Fibroblast of the aortic adventitia (primary cell): Measurements from ENCODE around the gene IRAK1. TPM values are rescaled to one million over a fixed set of nuclear protein-coding genes. Genes with fewer than 3 reads are reported as not detected.

ENCODE experiments used
- DNase-seq: peaks from one replicate; pipeline ENCODE4 v3.0.0-alpha.2; 2010; ENCODE audit warnings: low read depth
- H3K4me3 ChIP-seq: 2 replicates; pipeline ENCODE4 v1.5.1; 2011; ENCODE audit warnings: low read depth, mild to moderate bottlenecking, control low read depth, low read length, moderate library complexity
- total RNA-seq: library from RNA; depleted of rRNA; stranded (reverse); fragments of >200 nt; gene quantifications from 2 replicates; pipeline ENCODE4 v1.2.3, GENCODE V29; 2012; ENCODE audit warnings: low replicate concordance
- TF ChIP-seq, protein P1 (sequence below): IDR thresholded peaks from 2 replicates; pipeline ENCODE4 v1.5.1; 2011; ENCODE audit warnings: mild to moderate bottlenecking, low read length, control low read depth, inconsistent platforms; ENCODE audit not compliant: insufficient read depth

IRAK1 gene
- total RNA-seq, 1 donor: 80.5 TPM

DNA sequence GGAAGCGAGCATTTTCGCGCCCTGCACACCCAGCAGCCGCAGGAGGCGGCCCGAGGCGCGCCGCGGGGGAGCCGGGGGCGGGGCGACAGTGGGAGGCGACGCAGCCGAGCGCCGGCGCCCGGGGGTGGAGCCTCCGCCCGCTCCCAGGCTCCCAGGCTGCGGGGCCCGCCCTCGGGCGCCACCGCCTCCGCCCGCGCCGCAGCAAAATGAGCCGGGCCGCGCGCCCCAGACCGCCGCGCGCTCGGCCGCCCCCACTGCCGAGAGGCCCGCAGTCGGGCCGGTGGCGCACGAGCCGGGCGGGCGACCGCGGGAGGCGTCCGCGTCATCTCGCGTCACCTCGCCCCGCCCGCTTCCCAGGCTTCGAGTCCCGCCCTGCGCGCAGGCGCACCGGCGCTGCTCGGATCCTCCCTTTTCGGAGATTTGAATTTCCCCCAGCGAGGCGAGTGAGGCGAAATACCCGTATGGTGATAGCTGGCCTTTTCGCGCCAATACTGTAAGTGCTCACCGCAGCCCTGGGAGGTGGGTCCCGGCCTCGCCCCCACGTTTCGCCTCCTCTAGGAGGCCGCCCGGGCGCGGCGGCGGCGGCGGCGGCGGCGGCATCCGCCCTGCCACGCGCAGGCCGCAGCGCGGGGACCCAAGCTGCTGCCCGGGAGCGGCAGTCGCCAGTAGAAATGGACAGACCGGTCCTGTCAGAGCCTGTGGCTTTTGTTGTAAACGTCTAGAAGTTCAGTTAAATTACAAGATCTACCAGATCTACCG lies 47.2 kb downstream of the IRAK1 start, which contains the start of gene TMEM187:
Gene TMEM187, plus strand, starts transcription at position 387 of the 759 bp plus-strand sequence. CDS start 9,309 bp downstream, outside the sequence.
- DNase-seq: peak; percentile 82
- H3K4me3 ChIP-seq: peak within 1 kb of the TSS; percentile 88
- TF ChIP-seq, protein P1, sequence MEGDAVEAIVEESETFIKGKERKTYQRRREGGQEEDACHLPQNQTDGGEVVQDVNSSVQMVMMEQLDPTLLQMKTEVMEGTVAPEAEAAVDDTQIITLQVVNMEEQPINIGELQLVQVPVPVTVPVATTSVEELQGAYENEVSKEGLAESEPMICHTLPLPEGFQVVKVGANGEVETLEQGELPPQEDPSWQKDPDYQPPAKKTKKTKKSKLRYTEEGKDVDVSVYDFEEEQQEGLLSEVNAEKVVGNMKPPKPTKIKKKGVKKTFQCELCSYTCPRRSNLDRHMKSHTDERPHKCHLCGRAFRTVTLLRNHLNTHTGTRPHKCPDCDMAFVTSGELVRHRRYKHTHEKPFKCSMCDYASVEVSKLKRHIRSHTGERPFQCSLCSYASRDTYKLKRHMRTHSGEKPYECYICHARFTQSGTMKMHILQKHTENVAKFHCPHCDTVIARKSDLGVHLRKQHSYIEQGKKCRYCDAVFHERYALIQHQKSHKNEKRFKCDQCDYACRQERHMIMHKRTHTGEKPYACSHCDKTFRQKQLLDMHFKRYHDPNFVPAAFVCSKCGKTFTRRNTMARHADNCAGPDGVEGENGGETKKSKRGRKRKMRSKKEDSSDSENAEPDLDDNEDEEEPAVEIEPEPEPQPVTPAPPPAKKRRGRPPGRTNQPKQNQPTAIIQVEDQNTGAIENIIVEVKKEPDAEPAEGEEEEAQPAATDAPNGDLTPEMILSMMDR: no peak

DNA sequence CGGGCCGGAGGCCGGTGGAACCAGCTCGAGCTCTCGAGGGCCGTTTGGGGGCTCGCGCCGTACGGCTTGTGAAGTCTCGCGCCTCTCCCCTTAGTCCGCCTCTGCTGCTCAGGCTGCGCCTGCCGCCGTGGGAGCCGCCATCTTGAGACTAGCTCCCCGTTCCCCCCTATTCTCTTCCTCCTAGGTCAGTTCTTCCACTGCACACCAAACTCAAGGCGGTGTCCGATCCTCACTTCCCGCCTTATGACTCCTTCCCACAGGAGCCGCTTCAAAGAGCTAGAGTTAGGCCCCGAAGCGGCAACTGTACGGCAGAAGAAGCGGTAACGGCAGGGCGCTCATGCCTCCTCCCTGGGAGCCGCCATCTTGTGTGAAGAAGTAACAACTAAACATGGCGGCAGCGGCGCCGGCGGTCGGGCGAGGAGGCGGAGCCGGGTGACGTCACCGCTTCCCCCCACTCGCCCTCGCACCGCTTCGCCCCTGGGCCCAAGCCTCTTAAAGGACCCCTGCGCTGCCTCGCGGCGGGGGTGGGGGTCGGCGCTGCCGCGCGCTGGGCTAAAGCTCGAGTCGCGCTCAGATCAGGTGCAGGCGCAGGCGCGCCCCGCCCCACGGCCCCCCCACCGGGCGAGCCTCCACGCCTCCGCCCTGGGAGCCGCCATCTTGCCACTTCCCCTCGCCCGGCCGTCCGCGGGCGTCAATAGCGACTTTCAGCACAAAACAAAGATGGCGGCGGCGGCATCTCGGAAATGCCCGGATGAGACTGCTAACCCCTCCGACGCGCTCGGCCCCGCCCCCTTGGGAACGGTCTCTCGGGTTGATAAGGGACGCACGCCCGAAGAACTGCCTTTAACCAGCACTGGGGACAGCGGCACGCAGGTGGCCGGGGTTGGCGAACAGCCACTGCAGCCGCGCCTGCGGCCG lies 48.0 kb downstream of the IRAK1 start, which contains the start of gene HCFC1:
Gene HCFC1, minus strand, starts transcription at position 369 of the 918 bp plus-strand sequence. CDS start 978 bp downstream, outside the sequence.
- TF ChIP-seq, protein P1: no peak
- DNase-seq: peak; percentile 89
- peak within 1 kb of the TSS; percentile 88 for H3K4me3 ChIP-seq

DNA sequence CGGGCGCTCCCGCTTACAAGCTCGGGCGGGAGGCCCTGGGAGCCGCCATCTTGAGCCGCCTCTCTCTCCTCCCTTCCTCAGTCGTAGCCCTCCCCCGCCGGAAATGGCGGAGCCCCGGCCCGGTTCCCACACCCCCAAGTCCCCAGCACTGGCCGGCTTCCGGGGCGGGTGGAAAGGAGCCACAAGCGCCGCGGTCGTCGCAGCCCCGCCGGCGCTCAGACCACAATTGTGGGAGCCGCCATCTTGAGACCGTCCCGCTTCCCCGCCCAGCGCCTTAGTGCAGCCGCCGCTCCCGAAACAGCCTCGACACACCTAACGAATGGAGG lies 48.6 kb downstream of the IRAK1 start:
- H3K4me3 ChIP-seq: peak overlapping the region; percentile 88
- DNase-seq: peak; percentile 82
- TF ChIP-seq, protein P1: no peak

DNA sequence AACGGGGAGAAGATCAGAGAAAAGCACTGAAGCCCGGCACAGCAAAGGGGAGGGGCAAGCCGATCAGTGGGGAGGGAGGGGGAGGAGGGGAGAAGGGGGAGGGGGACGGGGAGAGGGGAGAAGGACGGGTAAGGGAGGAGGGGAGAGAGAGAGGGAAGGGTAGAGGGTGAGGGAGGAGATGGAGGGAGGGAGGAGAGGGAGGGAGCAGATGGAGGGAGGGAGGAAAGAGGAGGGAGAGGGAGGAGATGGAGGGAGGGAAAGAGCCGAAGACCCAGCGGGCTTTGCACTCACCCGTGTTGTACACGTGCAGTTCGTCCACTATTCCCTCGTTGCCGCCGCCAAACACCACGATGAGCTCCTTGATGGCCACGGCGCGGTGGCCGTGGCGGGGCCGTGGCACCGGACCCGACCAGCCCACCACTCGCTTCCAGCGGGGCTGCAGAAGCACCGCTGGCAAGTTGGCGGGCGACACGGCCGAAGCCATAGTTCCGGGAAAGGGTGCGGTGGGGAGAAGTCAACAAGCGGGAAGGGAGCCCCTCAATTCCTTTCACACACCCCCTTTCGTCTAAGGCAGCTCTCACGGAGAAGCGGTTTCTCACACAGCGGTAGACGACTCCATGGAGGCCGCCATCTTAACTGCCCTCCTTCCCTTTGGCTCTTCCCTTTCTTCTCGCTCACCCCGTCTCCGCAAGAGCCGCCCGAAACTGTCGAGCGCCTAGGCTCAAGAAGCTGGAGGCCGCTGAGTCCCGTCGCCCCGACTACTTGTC lies 49.2 kb downstream of the IRAK1 start:
- peak overlapping the region; percentile 88 for H3K4me3 ChIP-seq
- TF ChIP-seq, protein P1: no peak
- peak; percentile 75 for DNase-seq

DNA sequence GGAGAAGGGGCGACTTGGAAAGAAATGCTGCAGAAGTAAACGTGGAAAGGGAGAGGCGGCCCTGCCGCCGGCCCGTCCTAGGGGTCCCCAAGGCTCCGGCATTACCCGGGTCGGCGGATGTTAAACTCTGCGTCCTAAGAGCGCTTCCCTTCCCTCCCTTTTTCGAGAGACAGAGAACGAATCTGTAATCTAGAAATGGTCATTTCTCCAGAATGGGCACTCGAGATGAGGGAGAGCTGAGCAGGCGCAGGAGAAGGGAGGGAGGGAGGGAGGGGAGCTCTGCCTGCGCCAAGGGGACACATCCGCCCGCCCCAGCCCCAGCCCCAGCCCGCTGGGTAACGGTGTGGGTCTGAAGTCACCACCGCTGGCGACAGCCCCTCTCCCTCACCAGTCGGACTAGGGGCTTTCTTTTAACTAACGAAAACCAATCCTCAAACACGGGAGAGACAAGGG lies 49.8 kb downstream of the IRAK1 start:
- DNase-seq: peak; percentile 35
- H3K4me3 ChIP-seq: peak overlapping the region; percentile 88
- TF ChIP-seq, protein P1: no peak
